SU-DHL-6 (cell line): Measurements from ENCODE around the gene NASP.

ENCODE experiments used
- CTCF ChIP-seq: fragments of 200-600 bp; sonication (generic); IDR thresholded peaks from one replicate; pipeline ENCODE4 v1.5.1; 2017; ENCODE audit warnings: antibody characterized with exemption, mild to moderate bottlenecking, low read length, moderate library complexity; ENCODE audit not compliant: insufficient read depth, poor library complexity, severe bottlenecking
- EZH2phosphoT487 ChIP-seq: fragments of 200-600 bp; sonication (generic), shearing (Covaris generic); conservative IDR thresholded peaks from 2 replicates; pipeline ENCODE4 v1.6.1; 2018; ENCODE audit warnings: mild to moderate bottlenecking, antibody characterized with exemption, low read length, moderate library complexity, mixed read lengths

- TF ChIP-seq CTCF (no peak), EZH2phosphoT487 (no peak)
These were observed 10.6 kb downstream of the NASP start for GRCh38 chr1:45594412-45594811.
